Neural progenitor cell (in vitro differentiated cells): ENCODE results near the gene TTC21A. TPM values are rescaled to one million over a fixed set of nuclear protein-coding genes. Genes with fewer than 3 reads are reported as not detected.

Source experiments
- DNase-seq: peaks from one replicate; pipeline ENCODE4 v3.0.0-alpha.2; 2016; ENCODE audit warnings: low spot score
- H2AFZ ChIP-seq: fragments of 200-600 bp; sonication (generic); replicated peaks from 2 replicates; pipeline ENCODE4 v1.6.1; 2016; ENCODE audit warnings: antibody characterized with exemption
- H3F3A ChIP-seq: fragments of 200-600 bp; sonication (generic); 2 replicates; pipeline ENCODE4 v1.6.1; 2016; ENCODE audit warnings: antibody characterized with exemption, low read depth
- H3K27ac ChIP-seq: fragments of 200-600 bp; sonication (generic); 2 replicates; pipeline ENCODE4 v1.5.1; 2016; ENCODE audit warnings: mild to moderate bottlenecking
- H3K27me3 ChIP-seq: fragments of 200-600 bp; sonication (generic); 2 replicates; pipeline ENCODE4 v1.6.1; 2016; ENCODE audit warnings: mild to moderate bottlenecking, moderate library complexity
- H3K36me3 ChIP-seq: fragments of 200-600 bp; sonication (generic); 2 replicates; pipeline ENCODE4 v1.5.1; 2016
- H3K4me1 ChIP-seq: fragments of 200-600 bp; sonication (generic); 2 replicates; pipeline ENCODE4 v1.6.1; 2016; ENCODE audit warnings: mixed run types
- H3K4me2 ChIP-seq: fragments of 200-600 bp; sonication (generic); 2 replicates; pipeline ENCODE4 v1.6.1; 2016
- H3K4me3 ChIP-seq: fragments of 200-600 bp; sonication (generic); 2 replicates; pipeline ENCODE4 v1.5.1; 2016
- H3K79me2 ChIP-seq: fragments of 200-600 bp; sonication (generic); 2 replicates; pipeline ENCODE4 v1.6.1; 2016; ENCODE audit warnings: low read depth
- H3K9ac ChIP-seq: fragments of 200-600 bp; sonication (generic); 2 replicates; pipeline ENCODE4 v1.6.1; 2016
- H3K9me3 ChIP-seq: fragments of 200-600 bp; sonication (generic); 2 replicates; pipeline ENCODE4 v1.5.1; 2016; ENCODE audit warnings: low read depth
- H4K20me1 ChIP-seq: fragments of 200-600 bp; sonication (generic); 2 replicates; pipeline ENCODE4 v1.6.1; 2016; ENCODE audit warnings: low read depth
- H3K27ac Mint-ChIP-seq: 3 replicates; pipeline ENCODE4 v1.8.0; 2021; ENCODE audit warnings: mixed read lengths
- H3K27me3 Mint-ChIP-seq: 2 replicates; pipeline ENCODE4 v1.8.0; 2022; ENCODE audit warnings: low read depth, mild to moderate bottlenecking, inconsistent platforms, moderate library complexity, mixed read lengths; ENCODE audit not compliant: insufficient read depth
- H3K36me3 Mint-ChIP-seq: 3 replicates; pipeline ENCODE4 v1.8.0; 2021; ENCODE audit warnings: mixed read lengths
- H3K4me1 Mint-ChIP-seq: 3 replicates; pipeline ENCODE4 v1.8.0; 2021; ENCODE audit warnings: mixed read lengths
- H3K4me3 Mint-ChIP-seq: 3 replicates; pipeline ENCODE4 v1.8.0; 2021; ENCODE audit warnings: mild to moderate bottlenecking, moderate library complexity, mixed read lengths
- H3K9me3 Mint-ChIP-seq: 3 replicates; pipeline ENCODE4 v1.8.0; 2020; ENCODE audit warnings: mixed read lengths
- CTCF ChIP-seq: fragments of 200-600 bp; sonication (generic); IDR thresholded peaks from 2 replicates; pipeline ENCODE4 v1.5.1; 2017; ENCODE audit warnings: antibody characterized with exemption, mild to moderate bottlenecking
- EZH2 ChIP-seq: fragments of 200-600 bp; sonication (generic); IDR thresholded peaks from 2 replicates; pipeline ENCODE4 v1.6.1; 2017; ENCODE audit warnings: antibody characterized with exemption, mild to moderate bottlenecking, moderate library complexity
- EZH2phosphoT487 ChIP-seq: fragments of 200-600 bp; sonication (generic); IDR thresholded peaks from 2 replicates; pipeline ENCODE4 v1.6.1; 2017; ENCODE audit warnings: antibody characterized with exemption
- total RNA-seq: library from RNA; depleted of rRNA; stranded (reverse); fragments of >200 nt; gene quantifications from 2 replicates; pipeline ENCODE4 v1.2.3, GENCODE V29; 2015; ENCODE audit warnings: low replicate concordance

Gene TTC21A
- total RNA-seq, 1 donor from 2014 or later = 1.2 TPM

DNA sequence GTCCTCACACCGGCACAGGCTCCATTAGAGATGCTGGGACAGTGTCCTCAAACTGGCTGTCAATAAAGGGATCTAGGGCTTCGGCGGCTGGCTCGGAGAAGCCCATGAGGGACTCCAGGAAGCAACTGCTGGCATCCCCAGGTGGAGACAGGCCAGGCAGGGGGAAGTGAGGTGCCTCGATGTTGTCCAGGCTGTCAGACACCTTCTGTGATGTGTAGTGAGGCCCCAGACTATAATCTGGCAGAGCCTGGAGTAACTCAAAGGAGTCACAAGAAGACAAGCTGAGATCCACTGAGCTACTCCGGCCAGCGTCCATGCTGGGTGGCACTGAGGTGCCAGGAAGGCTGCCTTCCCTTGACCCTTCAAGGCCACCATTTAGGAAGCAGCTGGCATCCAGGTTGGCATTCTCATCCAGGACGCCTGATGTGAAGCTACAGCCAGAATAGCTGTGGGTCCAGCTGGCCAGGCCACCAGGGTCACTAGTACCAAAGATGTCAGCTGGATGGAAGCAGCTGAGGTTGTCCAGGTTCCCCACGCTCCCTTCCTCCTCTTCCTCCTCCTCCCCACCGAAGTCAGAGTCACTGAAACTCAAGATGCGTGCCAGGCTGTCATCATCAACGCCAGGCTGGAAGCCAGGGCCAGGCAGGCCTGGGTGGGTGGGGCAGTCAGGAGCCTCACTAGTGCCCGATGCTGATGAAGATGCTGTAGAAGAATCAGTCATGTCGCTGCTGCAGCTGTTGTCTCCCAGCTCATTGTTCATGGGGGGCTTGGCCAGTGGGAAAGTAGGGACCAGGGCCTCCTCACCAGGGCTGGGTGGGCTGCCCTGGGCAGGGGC is 35.8 kb downstream of the TTC21A start:
- Histone ChIP-seq H3K27me3 (no peaks in the 10 kb centered on the region), H3K4me1 (no peaks in the 10 kb centered on the region), H2AFZ (no peak overlapping the region), H3K9me3 (no peaks in the 10 kb centered on the region), H3K4me2 (no peak overlapping the region), H4K20me1 (no peaks in the 10 kb centered on the region), H3K27ac (no peak overlapping the region), H3K9ac (no peak overlapping the region), H3K79me2 (no peaks in the 10 kb centered on the region), H3K36me3 (no peaks in the 10 kb centered on the region), H3K4me3 (no peak overlapping the region), H3F3A (no peaks in the 10 kb centered on the region)
- H3K27me3 Mint-ChIP-seq = peaks cover 9% of the 10 kb centered on the region
- no peak overlapping the region for H3K27ac Mint-ChIP-seq
- H3K9me3 Mint-ChIP-seq = no peaks in the 10 kb centered on the region
- TF ChIP-seq EZH2phosphoT487 = no peak
- no peak for TF ChIP-seq CTCF
- TF ChIP-seq EZH2 = no peak
- peak overlapping the region; percentile 13 for H3K4me3 Mint-ChIP-seq
- H3K4me1 Mint-ChIP-seq = peaks cover 30% of the 10 kb centered on the region
- peaks cover 11% of the 10 kb centered on the region for H3K36me3 Mint-ChIP-seq
- DNase-seq = no peak

- H3K27ac Mint-ChIP-seq = peak overlapping the region; percentile 29
Measured at GRCh38 chr3:39144095-39144747, 36.7 kb downstream of the TTC21A start.

GRCh38 chr3:39144748-39145380 is 37.4 kb downstream of the TTC21A start:
- Histone ChIP-seq H3K4me1 (no peaks in the 10 kb centered on the region), H3K79me2 (peaks cover 14% of the 10 kb centered on the region), H3K4me2 (no peak overlapping the region), H3F3A (no peaks in the 10 kb centered on the region), H4K20me1 (peaks cover 2% of the 10 kb centered on the region), H3K27me3 (no peaks in the 10 kb centered on the region), H3K36me3 (no peaks in the 10 kb centered on the region), H3K9ac (no peak overlapping the region), H2AFZ (no peak overlapping the region), H3K4me3 (no peak overlapping the region), H3K9me3 (no peaks in the 10 kb centered on the region), H3K27ac (no peak overlapping the region)
- peaks cover 11% of the 10 kb centered on the region for H3K36me3 Mint-ChIP-seq
- no peak overlapping the region for H3K4me3 Mint-ChIP-seq
- no peaks in the 10 kb centered on the region for H3K9me3 Mint-ChIP-seq
- peaks cover 11% of the 10 kb centered on the region for H3K27me3 Mint-ChIP-seq
- DNase-seq = no peak
- H3K27ac Mint-ChIP-seq = peak overlapping the region; percentile 29
- H3K4me1 Mint-ChIP-seq = peaks cover 45% of the 10 kb centered on the region
- TF ChIP-seq EZH2 (no peak), CTCF (no peak), EZH2phosphoT487 (no peak)

More at GRCh38 chr3:39144095-39144747, 36.7 kb downstream of the TTC21A start:
- Histone ChIP-seq H3K79me2 (peaks cover 8% of the 10 kb centered on the region), H3K4me3 (no peak overlapping the region), H3F3A (no peaks in the 10 kb centered on the region), H3K9me3 (no peaks in the 10 kb centered on the region), H4K20me1 (no peaks in the 10 kb centered on the region), H3K9ac (no peak overlapping the region), H3K4me2 (no peak overlapping the region), H2AFZ (no peak overlapping the region), H3K36me3 (no peaks in the 10 kb centered on the region), H3K4me1 (no peaks in the 10 kb centered on the region), H3K27me3 (no peaks in the 10 kb centered on the region), H3K27ac (no peak overlapping the region)
- H3K4me3 Mint-ChIP-seq = no peak overlapping the region
- peaks cover 39% of the 10 kb centered on the region for H3K4me1 Mint-ChIP-seq
- peaks cover 9% of the 10 kb centered on the region for H3K27me3 Mint-ChIP-seq
- H3K9me3 Mint-ChIP-seq = no peaks in the 10 kb centered on the region
- no peak for TF ChIP-seq EZH2phosphoT487
- no peak for DNase-seq
- peaks cover 11% of the 10 kb centered on the region for H3K36me3 Mint-ChIP-seq
